HG03575 (cell line): ENCODE measurements around the gene ROBO3.

Experiments
- ATAC-seq: cut with Tn5 transposase; IDR thresholded peaks from one replicate; pipeline ENCODE4 v1.9.1; 2021; ENCODE audit not compliant: unreplicated experiment, insufficient number of reproducible peaks, low FRiP score; ENCODE audit errors: extremely low read depth

The ROBO3 gene

DNA sequence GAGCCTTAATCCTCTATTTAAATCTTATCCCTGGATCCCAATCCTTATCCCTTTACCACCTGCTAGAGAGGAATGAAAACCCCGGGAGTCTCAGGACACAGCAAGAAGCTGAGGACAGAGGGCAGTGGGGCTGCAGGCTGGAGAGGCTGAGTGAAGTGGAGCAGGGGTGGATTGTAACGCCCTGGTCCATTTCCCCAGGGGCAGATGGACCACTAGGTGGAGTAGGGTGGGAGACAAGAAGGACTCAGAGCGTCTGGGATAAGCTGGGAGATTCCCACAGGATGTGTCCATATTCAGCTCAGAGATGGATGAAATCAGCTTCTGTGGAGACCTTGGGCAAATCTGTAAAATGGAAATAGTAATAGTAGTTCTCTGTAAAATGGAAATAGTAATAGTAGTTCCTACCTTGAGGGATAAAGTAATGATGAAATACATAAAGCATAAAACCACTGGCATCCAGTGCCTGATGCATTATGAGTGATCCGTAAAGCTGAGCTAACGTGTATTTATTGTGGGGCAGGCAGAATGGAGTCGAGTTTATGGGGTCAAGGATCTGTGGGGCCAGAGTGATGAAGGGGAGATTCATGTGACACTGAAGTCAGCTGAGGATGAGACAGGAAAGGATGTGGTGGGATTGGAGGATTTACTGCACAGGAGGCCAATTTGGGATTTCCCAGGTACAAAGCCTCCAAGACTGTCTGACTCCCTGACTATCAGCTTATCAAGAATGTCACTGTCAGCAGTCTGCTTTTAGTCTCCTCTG lies 34.3 kb downstream of the ROBO3 start:
- ATAC-seq, result no peak

DNA sequence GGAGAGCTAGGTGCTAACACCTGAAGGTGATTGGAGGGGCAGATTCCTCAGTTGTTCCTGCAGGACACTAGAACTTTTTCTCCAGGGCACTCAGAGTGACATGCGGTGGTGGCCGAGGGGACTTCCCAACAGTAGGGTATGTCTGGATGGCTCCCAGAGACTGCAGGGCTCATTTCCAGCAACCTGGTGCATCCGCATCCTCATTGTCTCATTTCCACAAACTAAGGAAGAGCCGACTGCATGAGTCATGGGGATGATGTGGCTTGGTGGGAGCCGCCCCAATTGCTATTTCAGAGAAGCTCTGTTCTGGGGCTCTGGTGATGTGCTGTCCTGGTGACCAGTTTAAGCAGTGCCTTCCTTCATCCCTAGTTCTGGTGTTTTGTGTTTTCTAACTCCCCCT lies 35.2 kb downstream of the ROBO3 start:
- no peak for ATAC-seq

DNA sequence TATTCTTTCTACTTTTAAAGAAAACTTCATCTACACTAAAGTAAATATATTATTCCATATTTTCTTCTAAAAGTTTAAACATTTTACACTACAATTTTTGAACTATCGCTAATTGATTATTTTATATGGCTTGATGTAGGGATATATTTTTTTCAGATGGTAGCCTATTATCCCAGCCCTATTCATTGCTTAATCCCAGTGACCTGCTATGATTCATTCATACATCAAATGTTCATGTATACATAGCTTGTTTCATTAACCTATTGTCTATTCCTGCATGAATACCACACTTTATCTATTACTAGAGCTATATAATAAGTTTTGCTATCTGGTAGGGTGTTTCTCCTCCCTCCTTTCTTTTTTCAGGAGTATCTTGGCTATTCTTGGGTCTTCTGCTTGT lies 37.4 kb downstream of the ROBO3 start:
- no peak for ATAC-seq

DNA sequence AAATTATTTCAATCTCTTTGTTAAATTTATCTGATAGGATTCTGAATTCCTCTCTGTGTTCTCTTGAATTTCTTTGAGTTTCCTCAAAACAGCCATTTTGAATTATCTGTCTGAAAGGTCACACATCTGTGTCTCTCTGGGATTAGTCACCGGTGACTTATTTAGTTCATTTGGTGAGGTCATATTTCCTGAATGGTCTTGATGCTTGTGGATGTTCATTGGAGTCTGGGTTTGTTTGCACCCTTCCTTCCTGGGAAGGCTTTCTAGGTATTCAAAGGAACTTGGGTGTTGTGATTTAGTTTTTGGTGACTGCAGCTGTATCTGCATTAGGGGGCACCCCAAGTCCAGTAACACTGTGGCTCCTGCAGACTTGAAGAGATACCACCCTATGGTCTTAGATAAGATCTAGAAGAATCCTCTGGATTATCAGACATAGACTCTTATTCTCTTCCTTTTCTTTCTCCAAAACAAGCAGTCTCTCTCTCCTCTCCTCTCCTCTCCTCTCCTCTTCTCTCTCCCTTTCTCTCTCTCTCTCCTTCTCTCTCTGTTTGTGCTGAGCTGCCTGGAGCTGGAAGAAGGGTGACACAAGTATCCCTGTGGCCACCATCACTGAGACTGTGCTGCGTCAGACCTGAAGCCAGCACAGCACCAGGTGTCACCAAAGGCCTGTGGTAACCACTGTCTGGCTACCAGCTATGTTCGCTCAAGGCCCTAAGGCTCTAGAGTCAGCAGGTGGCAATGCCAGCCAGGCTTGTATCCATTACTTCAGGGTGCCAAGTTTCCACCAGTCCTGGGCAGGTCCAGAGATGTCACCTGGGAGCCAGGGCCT lies 50.5 kb downstream of the ROBO3 start:
- no peak for ATAC-seq

DNA sequence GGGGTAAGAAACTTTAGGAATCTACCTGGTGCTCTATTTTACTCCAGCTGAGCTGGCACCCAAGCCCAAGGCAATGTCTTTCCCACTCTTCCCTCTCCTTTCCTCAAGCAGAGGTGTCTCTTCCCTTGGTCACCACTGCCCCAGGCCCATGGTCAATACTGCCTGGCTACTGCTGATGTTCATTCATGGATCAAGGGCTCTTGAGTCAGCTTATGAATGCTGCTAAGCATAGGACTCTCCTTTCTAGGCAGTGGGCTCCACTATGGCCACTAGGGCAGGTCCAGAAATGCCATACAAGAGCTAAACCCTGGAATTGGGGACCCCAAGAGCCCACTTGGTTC lies 51.1 kb downstream of the ROBO3 start:
- ATAC-seq, result no peak

DNA sequence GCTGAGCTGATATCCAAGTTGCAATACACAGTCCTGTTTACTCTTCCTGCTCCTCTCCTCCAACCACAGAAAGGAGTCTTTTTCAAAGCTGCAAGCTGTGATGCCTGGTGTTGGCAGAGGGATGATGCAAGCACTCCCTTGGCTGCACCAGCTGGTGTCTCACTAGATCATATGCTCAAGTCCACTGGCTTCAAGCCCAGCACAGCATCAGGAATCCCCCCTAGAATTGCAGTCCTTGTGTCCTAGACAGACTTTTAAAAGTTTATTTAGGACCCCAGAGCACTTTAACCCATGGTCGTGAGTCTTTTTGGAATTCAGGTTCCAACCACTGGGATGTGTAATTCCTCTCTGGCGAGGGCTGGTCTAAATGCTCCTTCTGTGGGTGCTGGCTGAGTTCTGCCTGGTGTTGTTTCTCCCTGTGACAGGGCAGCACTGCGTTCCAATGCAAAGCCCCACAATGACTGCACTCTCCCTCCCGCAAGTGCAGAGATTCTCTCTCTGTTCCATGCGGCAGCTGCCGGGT lies 51.9 kb downstream of the ROBO3 start:
- ATAC-seq, result no peak

DNA sequence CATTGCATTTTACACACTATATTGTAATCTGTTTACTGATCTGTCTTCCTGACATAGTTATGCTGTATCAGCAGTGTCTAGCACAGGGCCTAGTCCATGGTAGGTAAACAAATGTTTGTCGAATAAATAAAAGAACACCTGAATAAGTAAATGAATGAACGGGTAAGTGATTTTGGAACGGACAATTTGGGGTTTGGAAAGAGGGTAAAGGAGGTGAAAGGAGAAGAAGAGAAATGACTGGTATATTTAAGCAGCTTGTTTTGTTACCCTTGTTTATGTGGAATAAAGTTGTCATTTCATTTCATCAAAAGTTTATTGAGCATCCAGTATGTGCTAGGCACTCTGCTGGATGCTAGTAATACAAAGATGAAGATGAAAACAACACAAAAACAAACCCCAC lies 53.7 kb downstream of the ROBO3 start, which contains the start of gene HEPN1:
Gene HEPN1 (plus strand): TSS at position 301 of the 400 bp plus-strand sequence.
- no peak for ATAC-seq

DNA sequence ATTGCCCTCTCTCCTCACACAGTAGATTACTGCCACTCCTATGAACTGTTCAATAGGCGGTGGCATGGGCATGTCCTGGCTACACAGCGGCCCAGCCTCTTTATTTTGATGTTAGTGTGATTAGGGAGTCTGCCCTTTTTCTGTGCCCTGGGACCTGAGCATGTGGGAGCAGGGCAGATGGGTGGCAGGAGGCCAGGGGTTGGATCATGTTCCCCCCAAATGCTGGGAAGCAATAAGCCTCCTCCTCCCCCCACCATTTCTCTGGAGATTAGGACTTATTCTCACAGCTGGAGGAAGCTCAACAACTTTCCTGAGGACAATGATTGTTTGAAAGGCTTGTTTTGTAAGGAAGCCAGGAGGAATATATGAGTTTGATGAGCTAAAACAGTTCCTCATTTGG lies 54.7 kb downstream of the ROBO3 start:
- no peak for ATAC-seq

DNA sequence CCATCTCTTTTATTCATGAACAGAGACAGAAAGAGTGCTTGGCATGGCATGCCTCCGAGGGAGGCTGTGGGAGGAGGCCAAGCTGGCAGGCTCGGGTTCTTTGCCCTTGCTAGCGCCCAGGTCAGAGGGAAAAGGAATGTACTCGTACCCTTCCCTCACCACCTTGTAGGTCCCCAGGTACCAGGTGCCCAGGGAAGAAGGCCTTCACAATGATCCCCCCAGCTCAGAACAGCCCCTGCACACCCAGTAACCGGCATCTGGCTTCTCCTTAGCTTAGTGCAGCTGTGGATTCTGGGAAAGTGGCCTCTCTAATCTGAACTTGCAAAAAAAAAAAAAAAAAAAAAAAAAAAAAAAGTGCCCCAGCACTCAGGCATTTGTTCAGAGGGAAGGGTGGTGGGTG lies 55.1 kb downstream of the ROBO3 start:
- no peak for ATAC-seq

DNA sequence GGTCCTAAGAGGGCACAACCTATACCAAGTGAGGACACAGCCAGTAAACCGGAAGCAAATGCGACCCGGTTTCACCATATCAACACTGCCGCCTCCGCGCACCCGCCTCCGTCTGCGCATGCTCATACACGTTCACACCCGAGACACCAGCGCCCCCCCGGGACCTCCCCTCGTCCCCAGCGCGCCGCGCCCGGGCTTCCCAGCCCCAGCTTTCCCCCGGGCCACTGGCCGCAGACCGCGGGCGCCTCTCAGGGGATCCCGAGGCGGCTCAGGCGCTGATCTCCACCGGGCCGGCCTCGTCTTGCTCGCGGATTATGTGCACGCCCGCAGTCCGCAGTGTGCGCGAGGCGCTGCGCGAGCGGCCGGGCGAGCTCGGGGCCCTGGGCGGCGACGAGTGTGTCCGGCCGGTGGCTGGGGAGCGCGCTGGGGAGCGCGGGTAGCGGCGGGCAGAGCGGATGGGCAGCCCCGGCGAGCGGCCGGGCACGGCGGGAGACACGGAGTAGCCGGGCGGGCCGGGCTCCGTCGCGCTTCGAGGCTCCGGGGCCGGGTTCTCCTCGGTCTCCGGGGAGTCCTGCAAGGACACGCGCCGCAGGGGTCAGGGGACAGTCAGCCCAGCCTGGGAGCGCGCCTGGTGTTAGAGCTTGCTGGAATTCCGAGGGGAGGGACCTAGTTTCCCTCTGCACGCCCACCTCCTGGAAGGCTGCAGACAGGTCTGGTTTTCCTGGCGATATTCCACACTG lies 55.8 kb downstream of the ROBO3 start:
- peak; percentile 48 for ATAC-seq

DNA sequence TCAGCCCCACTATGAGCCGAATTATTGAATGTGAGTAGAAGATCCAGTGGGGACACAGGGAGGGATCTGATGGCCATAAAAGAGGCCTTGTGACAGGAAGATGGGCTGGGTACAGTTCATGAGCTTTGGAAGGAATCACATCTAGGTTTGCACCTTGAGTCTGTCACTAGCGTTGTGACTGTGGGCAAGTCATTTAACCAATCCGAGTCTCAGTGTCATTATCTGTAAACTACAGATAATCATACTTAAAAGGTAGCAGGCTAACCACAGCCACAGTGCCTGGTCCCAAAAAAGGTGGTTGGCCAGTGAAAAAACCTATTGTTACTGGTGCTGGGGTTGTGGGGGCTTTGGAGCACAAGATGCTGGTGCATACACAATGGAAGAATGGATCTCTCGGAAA lies 57.6 kb downstream of the ROBO3 start:
- ATAC-seq, result no peak

DNA sequence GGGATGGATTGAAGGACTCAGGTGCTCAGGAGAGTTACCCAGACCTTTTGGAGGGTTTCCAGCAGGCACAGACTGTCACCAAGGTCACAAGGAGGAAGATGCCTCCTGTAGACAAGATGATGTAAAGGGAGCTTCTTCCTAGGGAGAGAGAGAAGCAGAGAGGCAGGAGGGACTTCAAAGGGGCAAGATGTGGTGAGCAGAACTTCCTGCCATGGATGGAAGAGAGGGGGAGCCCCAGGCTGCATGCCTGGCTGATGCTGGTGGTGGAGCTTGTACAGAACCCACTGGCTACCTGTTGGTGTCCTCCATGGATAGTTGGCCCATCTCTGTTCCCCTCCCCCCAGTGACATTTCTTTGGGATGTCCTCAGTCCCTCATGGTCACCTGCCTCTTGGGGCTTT lies 58.1 kb downstream of the ROBO3 start:
- no peak for ATAC-seq

DNA sequence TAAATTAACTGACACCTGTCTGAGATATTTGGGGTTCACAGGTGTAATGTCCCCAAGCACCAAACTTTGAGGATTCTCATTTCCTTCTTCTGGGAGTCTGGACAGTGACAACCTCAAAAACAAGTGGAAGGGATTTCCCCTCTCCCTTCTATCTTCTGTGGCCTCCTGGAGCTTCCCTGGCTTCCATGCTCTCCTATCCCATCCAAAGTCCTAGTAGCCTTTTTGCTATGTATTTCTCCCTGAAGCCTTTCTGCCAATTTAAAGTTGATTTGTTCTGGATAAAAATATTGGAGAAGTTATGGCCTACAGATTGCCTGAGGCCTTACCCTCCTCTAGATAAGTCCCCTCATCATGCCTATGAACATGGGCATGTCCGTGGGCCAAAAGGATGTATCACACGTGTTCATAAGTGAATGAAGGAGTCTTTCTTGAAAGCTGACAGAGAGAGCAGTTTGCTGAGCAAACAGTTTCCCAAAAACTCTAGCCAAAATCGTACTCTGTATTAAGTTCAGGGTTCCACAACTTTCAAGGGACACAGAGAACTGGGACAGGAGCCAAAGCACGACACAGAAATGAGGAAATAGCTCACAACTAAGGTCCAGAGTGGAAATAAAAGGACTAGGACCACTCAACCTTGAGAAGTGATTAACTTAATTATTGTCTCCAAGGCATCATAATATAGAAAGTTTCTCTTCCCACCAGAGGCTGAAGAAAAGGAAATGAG lies 63.9 kb downstream of the ROBO3 start:
- no peak for ATAC-seq

DNA sequence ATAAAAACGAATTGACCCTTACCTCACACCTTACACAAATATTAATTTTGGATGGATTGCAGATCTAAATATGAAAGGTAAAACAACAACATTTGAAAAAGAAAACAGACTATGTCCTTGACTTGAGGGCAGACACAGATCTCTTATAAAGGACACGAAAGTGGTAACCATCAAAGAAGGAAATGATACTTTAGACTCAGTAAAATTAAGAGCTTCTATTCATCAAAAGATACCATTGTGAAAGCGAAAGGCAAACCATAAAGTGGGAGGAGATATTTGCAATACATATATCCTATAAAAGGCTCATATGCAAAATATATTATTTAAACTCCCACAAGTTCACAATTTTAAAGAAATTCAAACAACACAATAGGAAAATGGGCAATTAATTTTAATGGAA lies 65.6 kb downstream of the ROBO3 start:
- ATAC-seq, result peak; percentile 64
